H1 (cell line): ENCODE measurements around the gene FEV.

Experiments
- CEBPB ChIP-seq: IDR thresholded peaks from 2 replicates; pipeline ENCODE4 v1.6.1; 2012; ENCODE audit warnings: low read depth, low read length
- CREB1 ChIP-seq: IDR thresholded peaks from 2 replicates; pipeline ENCODE4 v1.6.1; 2012; ENCODE audit warnings: inconsistent platforms
- EP300 ChIP-seq, 2 experiments: IDR thresholded peaks; 1 replicate in 1 of 2; 2 replicates in 1 of 2; pipeline ENCODE4 v1.6.1; 2011 to 2012; ENCODE audit warnings: low read depth in 2 of 2, low read length in 2 of 2, mild to moderate bottlenecking in 2 of 2, borderline replicate concordance in 1 of 2, inconsistent platforms in 1 of 2, moderate library complexity in 1 of 2
- POLR2A ChIP-seq, 2 experiments: IDR thresholded peaks; 1 replicate in 1 of 2; 2 replicates in 1 of 2; pipeline ENCODE4 v1.6.1; 2011; ENCODE audit warnings: low read depth in 2 of 2, low read length in 2 of 2, mild to moderate bottlenecking in 2 of 2; ENCODE audit errors: control extremely low read depth in 1 of 2
- RAD21 ChIP-seq, 2 experiments: IDR thresholded peaks in 1 of 2; conservative IDR thresholded peaks in 1 of 2; 2 replicates each; pipeline ENCODE4 v1.6.1; 2011; ENCODE audit warnings: low read depth in 2 of 2, low read length in 2 of 2, improper control_type of control experiment in 1 of 2, inconsistent platforms in 1 of 2, mild to moderate bottlenecking in 1 of 2, moderate library complexity in 1 of 2
- SIN3A ChIP-seq, 2 experiments: IDR thresholded peaks in 1 of 2; conservative IDR thresholded peaks in 1 of 2; 2 replicates each; pipeline ENCODE4 v1.6.1; 2011 to 2012; ENCODE audit warnings: low read length in 2 of 2, improper control_type of control experiment in 1 of 2, low read depth in 1 of 2, mild to moderate bottlenecking in 1 of 2
- SP1 ChIP-seq: IDR thresholded peaks from 2 replicates; pipeline ENCODE4 v1.6.1; 2011; ENCODE audit warnings: low read depth, low read length
- TAF1 ChIP-seq: IDR thresholded peaks from 2 replicates; pipeline ENCODE4 v1.6.1; 2011; ENCODE audit warnings: mild to moderate bottlenecking, low read depth, low read length
- TF ChIP-seq, protein P1 (sequence below), 3 experiments: IDR thresholded peaks; 1 replicate in 2 of 3; 2 replicates in 1 of 3; pipeline versions ENCODE4 v1.5.1 to v1.6.1; 2011; ENCODE audit warnings: low read length in 3 of 3, mild to moderate bottlenecking in 3 of 3, inconsistent platforms in 2 of 3, low read depth in 1 of 3, moderate library complexity in 1 of 3; ENCODE audit not compliant: insufficient read depth in 1 of 3; ENCODE audit errors: control extremely low read depth in 1 of 3
- TF ChIP-seq, protein P2 (sequence below): IDR thresholded peaks from 2 replicates; pipeline ENCODE4 v1.6.1; 2012; ENCODE audit warnings: low read length, inconsistent platforms

DNA sequence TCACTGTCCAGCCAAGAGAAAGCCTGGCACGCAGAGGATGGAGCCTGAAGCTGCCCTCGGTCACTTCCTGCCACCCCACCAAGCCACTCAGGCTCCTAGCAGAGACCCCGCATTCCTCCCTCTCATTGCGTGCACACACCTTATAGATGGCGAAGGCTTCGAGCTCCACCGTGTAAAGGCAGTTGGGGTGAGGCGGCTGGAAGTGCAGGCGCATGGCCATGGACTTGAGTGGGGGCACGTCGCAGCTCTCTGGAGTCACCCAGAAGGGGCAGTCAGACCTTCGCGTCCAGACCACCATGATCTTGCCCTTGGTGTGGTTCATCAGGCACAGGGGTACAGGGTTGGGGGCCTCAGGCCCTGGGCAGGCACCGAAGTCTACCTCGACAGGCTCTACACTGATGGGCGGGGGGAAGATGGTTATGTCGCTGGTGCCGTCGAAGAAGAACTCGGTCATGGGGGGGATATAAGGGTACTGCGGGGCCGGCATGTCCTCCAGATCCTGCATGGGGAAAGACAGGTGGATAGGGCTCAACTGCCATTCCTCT is 42.6 kb upstream of the FEV start:
- TF ChIP-seq, protein P1, sequence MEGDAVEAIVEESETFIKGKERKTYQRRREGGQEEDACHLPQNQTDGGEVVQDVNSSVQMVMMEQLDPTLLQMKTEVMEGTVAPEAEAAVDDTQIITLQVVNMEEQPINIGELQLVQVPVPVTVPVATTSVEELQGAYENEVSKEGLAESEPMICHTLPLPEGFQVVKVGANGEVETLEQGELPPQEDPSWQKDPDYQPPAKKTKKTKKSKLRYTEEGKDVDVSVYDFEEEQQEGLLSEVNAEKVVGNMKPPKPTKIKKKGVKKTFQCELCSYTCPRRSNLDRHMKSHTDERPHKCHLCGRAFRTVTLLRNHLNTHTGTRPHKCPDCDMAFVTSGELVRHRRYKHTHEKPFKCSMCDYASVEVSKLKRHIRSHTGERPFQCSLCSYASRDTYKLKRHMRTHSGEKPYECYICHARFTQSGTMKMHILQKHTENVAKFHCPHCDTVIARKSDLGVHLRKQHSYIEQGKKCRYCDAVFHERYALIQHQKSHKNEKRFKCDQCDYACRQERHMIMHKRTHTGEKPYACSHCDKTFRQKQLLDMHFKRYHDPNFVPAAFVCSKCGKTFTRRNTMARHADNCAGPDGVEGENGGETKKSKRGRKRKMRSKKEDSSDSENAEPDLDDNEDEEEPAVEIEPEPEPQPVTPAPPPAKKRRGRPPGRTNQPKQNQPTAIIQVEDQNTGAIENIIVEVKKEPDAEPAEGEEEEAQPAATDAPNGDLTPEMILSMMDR (IDR thresholded peaks at IDR 0.05; ENCODE audit: control extremely low read depth in 1 of 3, insufficient read depth in 1 of 3, low read depth in 1 of 3, low read length in 3 of 3): no peak
- TF ChIP-seq CREB1 (no peak), TAF1 (no peak), SIN3A (conservative IDR thresholded peaks at IDR 0.05 in 1 of 2, IDR thresholded peaks at IDR 0.05 in 1 of 2; ENCODE audit: low read depth in 1 of 2, low read length in 2 of 2) (no peak), POLR2A (IDR thresholded peaks at IDR 0.05; ENCODE audit: control extremely low read depth in 1 of 2, low read depth in 2 of 2, low read length in 2 of 2) (no peak), CEBPB (no peak), SP1 (no peak), RAD21 (IDR thresholded peaks at IDR 0.05 in 1 of 2, conservative IDR thresholded peaks at IDR 0.05 in 1 of 2; ENCODE audit: low read depth in 2 of 2, low read length in 2 of 2) (no peak), EP300 (IDR thresholded peaks at IDR 0.05; ENCODE audit: borderline replicate concordance in 1 of 2, low read depth in 2 of 2, low read length in 2 of 2) (no peak)
- TF ChIP-seq, protein P2, sequence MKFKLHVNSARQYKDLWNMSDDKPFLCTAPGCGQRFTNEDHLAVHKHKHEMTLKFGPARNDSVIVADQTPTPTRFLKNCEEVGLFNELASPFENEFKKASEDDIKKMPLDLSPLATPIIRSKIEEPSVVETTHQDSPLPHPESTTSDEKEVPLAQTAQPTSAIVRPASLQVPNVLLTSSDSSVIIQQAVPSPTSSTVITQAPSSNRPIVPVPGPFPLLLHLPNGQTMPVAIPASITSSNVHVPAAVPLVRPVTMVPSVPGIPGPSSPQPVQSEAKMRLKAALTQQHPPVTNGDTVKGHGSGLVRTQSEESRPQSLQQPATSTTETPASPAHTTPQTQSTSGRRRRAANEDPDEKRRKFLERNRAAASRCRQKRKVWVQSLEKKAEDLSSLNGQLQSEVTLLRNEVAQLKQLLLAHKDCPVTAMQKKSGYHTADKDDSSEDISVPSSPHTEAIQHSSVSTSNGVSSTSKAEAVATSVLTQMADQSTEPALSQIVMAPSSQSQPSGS: no peak
